Measurements from ENCODE around the gene DIRAS3.

DIRAS3 gene

GRCh38 chr1:68078647-68079046 lies 28.2 kb upstream of the DIRAS3 start (continued):
- TF ChIP-seq ZSCAN5A (tag by site-specific recombination; IDR thresholded peaks at IDR 0.05) (no peak), ZNF658 (tag by site-specific recombination; IDR thresholded peaks at IDR 0.05) (no peak), ZNF10 (tag by site-specific recombination; IDR thresholded peaks at IDR 0.05) (no peak), ZNF426 (tag by site-specific recombination; IDR thresholded peaks at IDR 0.05) (no peak), RBAK (tag by site-specific recombination; IDR thresholded peaks at IDR 0.05) (no peak)

GRCh38 chr1:68074472-68074871 lies 24.0 kb upstream of the DIRAS3 start:
- no peak overlapping the region for H3K4me3 ChIP-seq (ENCODE audit: low read depth, low read length)
- H3K27ac ChIP-seq (ENCODE audit: extremely low read depth, low read depth, low read length): no peak overlapping the region
- POLR2A ChIA-PET: no interaction called here
- no peaks in the 10 kb centered on the region for H3K9me3 ChIP-seq (ENCODE audit: control insufficient read depth, insufficient read depth, low read depth, low read length)
- no peak for TF ChIP-seq ZNF169 (tag by site-specific recombination; IDR thresholded peaks at IDR 0.05)
- no peak for TF ChIP-seq ZNF529 (tag by site-specific recombination; IDR thresholded peaks at IDR 0.05; ENCODE audit: insufficient replicate concordance)
- no peak for TF ChIP-seq SP3 (tag by site-specific recombination; IDR thresholded peaks at IDR 0.05)
- TF ChIP-seq KLF9 (tag by site-specific recombination; IDR thresholded peaks at IDR 0.05; ENCODE audit: low read depth): no peak
- TF ChIP-seq YY1 (tag by site-specific recombination; IDR thresholded peaks at IDR 0.05): no peak
- TF ChIP-seq ZBTB48 (tag by site-specific recombination; IDR thresholded peaks at IDR 0.05): no peak
- TF ChIP-seq ZNF785 (tag by site-specific recombination; IDR thresholded peaks at IDR 0.05): no peak
- TF ChIP-seq, protein P1, sequence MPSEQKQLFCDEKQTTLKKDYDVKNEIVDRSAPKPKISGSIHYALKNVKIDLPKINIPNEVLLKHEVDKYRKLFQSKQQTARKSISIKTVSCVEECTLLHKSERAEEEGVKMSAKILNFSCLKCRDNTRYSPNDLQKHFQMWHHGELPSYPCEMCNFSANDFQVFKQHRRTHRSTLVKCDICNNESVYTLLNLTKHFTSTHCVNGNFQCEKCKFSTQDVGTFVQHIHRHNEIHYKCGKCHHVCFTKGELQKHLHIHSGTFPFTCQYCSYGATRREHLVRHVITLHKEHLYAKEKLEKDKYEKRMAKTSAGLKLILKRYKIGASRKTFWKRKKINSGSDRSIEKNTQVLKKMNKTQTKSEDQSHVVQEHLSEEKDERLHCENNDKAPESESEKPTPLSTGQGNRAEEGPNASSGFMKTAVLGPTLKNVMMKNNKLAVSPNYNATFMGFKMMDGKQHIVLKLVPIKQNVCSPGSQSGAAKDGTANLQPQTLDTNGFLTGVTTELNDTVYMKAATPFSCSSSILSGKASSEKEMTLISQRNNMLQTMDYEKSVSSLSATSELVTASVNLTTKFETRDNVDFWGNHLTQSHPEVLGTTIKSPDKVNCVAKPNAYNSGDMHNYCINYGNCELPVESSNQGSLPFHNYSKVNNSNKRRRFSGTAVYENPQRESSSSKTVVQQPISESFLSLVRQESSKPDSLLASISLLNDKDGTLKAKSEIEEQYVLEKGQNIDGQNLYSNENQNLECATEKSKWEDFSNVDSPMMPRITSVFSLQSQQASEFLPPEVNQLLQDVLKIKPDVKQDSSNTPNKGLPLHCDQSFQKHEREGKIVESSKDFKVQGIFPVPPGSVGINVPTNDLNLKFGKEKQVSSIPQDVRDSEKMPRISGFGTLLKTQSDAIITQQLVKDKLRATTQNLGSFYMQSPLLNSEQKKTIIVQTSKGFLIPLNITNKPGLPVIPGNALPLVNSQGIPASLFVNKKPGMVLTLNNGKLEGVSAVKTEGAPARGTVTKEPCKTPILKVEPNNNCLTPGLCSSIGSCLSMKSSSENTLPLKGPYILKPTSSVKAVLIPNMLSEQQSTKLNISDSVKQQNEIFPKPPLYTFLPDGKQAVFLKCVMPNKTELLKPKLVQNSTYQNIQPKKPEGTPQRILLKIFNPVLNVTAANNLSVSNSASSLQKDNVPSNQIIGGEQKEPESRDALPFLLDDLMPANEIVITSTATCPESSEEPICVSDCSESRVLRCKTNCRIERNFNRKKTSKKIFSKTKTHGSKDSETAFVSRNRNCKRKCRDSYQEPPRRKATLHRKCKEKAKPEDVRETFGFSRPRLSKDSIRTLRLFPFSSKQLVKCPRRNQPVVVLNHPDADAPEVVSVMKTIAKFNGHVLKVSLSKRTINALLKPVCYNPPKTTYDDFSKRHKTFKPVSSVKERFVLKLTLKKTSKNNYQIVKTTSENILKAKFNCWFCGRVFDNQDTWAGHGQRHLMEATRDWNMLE (tag by site-specific recombination; conservative IDR thresholded peaks at IDR 0.05; ENCODE audit: low read depth): no peak
- no peak for TF ChIP-seq ZNF211 (tag by site-specific recombination; IDR thresholded peaks at IDR 0.05; ENCODE audit: low read depth)
- no peak for TF ChIP-seq ZEB2 (tag by site-specific recombination; IDR thresholded peaks at IDR 0.05)
- no peak for TF ChIP-seq ZSCAN23 (tag by site-specific recombination; IDR thresholded peaks at IDR 0.05)
- no peaks in the 10 kb centered on the region for H3K36me3 ChIP-seq (ENCODE audit: control insufficient read depth in 2 of 2, insufficient read depth in 1 of 2, low read length in 2 of 2)
- H3K4me1 ChIP-seq (ENCODE audit: control insufficient read depth, insufficient read depth, low read length): no peaks in the 10 kb centered on the region
- CTCF ChIA-PET: no interaction called here

- CTCF ChIA-PET: interaction anchor here (0.8 to 0.9 kb wide), 2 partner anchors 305 to 534 kb away, joined by 3 read pairs; no protein-coding TSS in a partner anchor
- H3K9me3 ChIP-seq (ENCODE audit: control insufficient read depth, insufficient read depth, low read depth, low read length): no peaks in the 10 kb centered on the region
- H3K4me1 ChIP-seq (ENCODE audit: control insufficient read depth, insufficient read depth, low read length): no peaks in the 10 kb centered on the region
- no peaks in the 10 kb centered on the region for H3K36me3 ChIP-seq (ENCODE audit: control insufficient read depth in 2 of 2, insufficient read depth in 1 of 2, low read length in 2 of 2)
- H3K27ac ChIP-seq (ENCODE audit: extremely low read depth, low read depth, low read length): no peak overlapping the region
- H3K4me3 ChIP-seq (ENCODE audit: low read depth, low read length): no peak overlapping the region
- POLR2A ChIA-PET: no interaction called here
- TF ChIP-seq TRIM28 (IDR thresholded peaks at IDR 0.05; ENCODE audit: borderline replicate concordance, low read length): no peak
- TF ChIP-seq ZNF571 (tag by site-specific recombination; IDR thresholded peaks at IDR 0.05): no peak
- TF ChIP-seq ZNF514 (tag by site-specific recombination; IDR thresholded peaks at IDR 0.05): no peak
- TF ChIP-seq, protein P1 (tag by site-specific recombination; conservative IDR thresholded peaks at IDR 0.05; ENCODE audit: low read depth): no peak
- no peak for TF ChIP-seq ZNF501 (tag by site-specific recombination; IDR thresholded peaks at IDR 0.05)
- no peak for TF ChIP-seq ZNF362 (tag by site-specific recombination; IDR thresholded peaks at IDR 0.05)
- TF ChIP-seq ZNF10 (tag by site-specific recombination; IDR thresholded peaks at IDR 0.05): no peak
Observed at GRCh38 chr1:68065766-68066165, 15.3 kb upstream of the DIRAS3 start.

Measured in HEK293 (cell line).